GM23338 (cell line): Measurements from ENCODE around the gene PLPPR2. TPM values are rescaled to one million over a fixed set of nuclear protein-coding genes. Genes with fewer than 3 reads are reported as not detected.
A peak's percentile ranks its signal among the peaks of the same experiment; 100 is the strongest.

Source experiments
- ATAC-seq: fragments of 200-7000 bp; cut with Tn5 transposase; 3 replicates; pipeline ENCODE4 v1.9.1; 2020
- DNase-seq: peaks from one replicate; pipeline ENCODE4 v3.0.0-alpha.2; 2015; ENCODE audit warnings: low spot score
- H2AFZ ChIP-seq: fragments of 200-600 bp; sonication (generic); 2 replicates; pipeline ENCODE4 v1.8.0; 2016; ENCODE audit warnings: antibody characterized with exemption, mild to moderate bottlenecking, moderate library complexity
- H3F3A ChIP-seq: fragments of 200-600 bp; sonication (generic); replicated peaks from 2 replicates; pipeline ENCODE4 v1.8.0; 2017; ENCODE audit warnings: antibody characterized with exemption, mixed run types, low read depth
- H3K27ac ChIP-seq: fragments of 200-600 bp; sonication (generic); 2 replicates; pipeline ENCODE4 v1.6.1; 2016; ENCODE audit warnings: low read depth
- H3K27me3 ChIP-seq: fragments of 200-600 bp; sonication (generic); 2 replicates; pipeline ENCODE4 v1.8.0; 2016; ENCODE audit warnings: mild to moderate bottlenecking, mixed run types, moderate library complexity; ENCODE audit not compliant: insufficient read depth
- H3K36me3 ChIP-seq: fragments of 200-600 bp; sonication (generic); 2 replicates; pipeline ENCODE4 v1.8.0; 2016; ENCODE audit warnings: mild to moderate bottlenecking; ENCODE audit not compliant: insufficient read depth
- H3K4me1 ChIP-seq: fragments of 200-600 bp; sonication (generic); 2 replicates; pipeline ENCODE4 v1.8.0; 2016; ENCODE audit warnings: mild to moderate bottlenecking, moderate library complexity; ENCODE audit not compliant: insufficient read depth
- H3K4me2 ChIP-seq: fragments of 200-600 bp; sonication (generic); 2 replicates; pipeline ENCODE4 v1.7.1; 2017; ENCODE audit warnings: mixed run types
- H3K4me3 ChIP-seq: fragments of 200-600 bp; sonication (generic); 2 replicates; pipeline ENCODE4 v1.6.1; 2016; ENCODE audit warnings: mixed run types
- H3K79me2 ChIP-seq: fragments of 200-600 bp; sonication (generic); replicated peaks from 2 replicates; pipeline ENCODE4 v1.8.0; 2017; ENCODE audit warnings: mild to moderate bottlenecking; ENCODE audit not compliant: insufficient read depth
- H3K9me2 ChIP-seq: fragments of 200-600 bp; sonication (generic); 2 replicates; pipeline ENCODE4 v1.8.0; 2017; ENCODE audit not compliant: insufficient read depth
- H4K20me1 ChIP-seq: fragments of 200-600 bp; sonication (generic); replicated peaks from 2 replicates; pipeline ENCODE4 v1.8.0; 2017; ENCODE audit warnings: mild to moderate bottlenecking; ENCODE audit not compliant: insufficient read depth
- H3K27ac Mint-ChIP-seq: 2 replicates; pipeline ENCODE4 v1.8.0; 2020; ENCODE audit warnings: inconsistent platforms, mild to moderate bottlenecking, moderate library complexity, mixed read lengths
- H3K27me3 Mint-ChIP-seq: 3 replicates; pipeline ENCODE4 v1.8.0; 2022; ENCODE audit warnings: low read depth, mild to moderate bottlenecking, moderate library complexity, mixed read lengths, inconsistent platforms; ENCODE audit not compliant: insufficient read depth, poor library complexity
- H3K36me3 Mint-ChIP-seq: 3 replicates; pipeline ENCODE4 v1.8.0; 2021; ENCODE audit warnings: low read depth, mild to moderate bottlenecking, inconsistent platforms, moderate library complexity, mixed read lengths
- H3K4me1 Mint-ChIP-seq: 3 replicates; pipeline ENCODE4 v1.8.0; 2020; ENCODE audit warnings: mild to moderate bottlenecking, inconsistent platforms, mixed read lengths
- H3K4me3 Mint-ChIP-seq: 3 replicates; pipeline ENCODE4 v1.8.0; 2021; ENCODE audit warnings: moderate library complexity, mild to moderate bottlenecking, inconsistent platforms, mixed read lengths
- H3K9me3 Mint-ChIP-seq: 3 replicates; pipeline ENCODE4 v1.8.0; 2020; ENCODE audit warnings: moderate library complexity, mild to moderate bottlenecking, inconsistent platforms, mixed read lengths
- CREB1 ChIP-seq: fragments of 250-450 bp; sonication (Bioruptor Pico); IDR thresholded peaks from 2 replicates; pipeline ENCODE4 v1.5.0; 2020; ENCODE audit warnings: low read depth, mild to moderate bottlenecking, moderate library complexity
- CTCF ChIP-seq, 2 experiments: fragments of 200-600 bp in 1 of 2; sonication (generic) in 1 of 2; conservative IDR thresholded peaks; 2 replicates each; pipeline versions ENCODE4 v1.5.1 to v1.6.1; 2016 to 2017; ENCODE audit warnings: antibody characterized with exemption in 2 of 2, low read depth in 2 of 2, mild to moderate bottlenecking in 2 of 2, moderate library complexity in 1 of 2
- EZH2 ChIP-seq: fragments of 200-600 bp; sonication (generic); IDR thresholded peaks from one replicate; pipeline ENCODE4 v1.8.0; 2017; ENCODE audit warnings: antibody characterized with exemption, mild to moderate bottlenecking, low read depth; ENCODE audit not compliant: unreplicated experiment
- POLR2AphosphoS5 ChIP-seq: IDR thresholded peaks from 2 replicates; pipeline ENCODE4 v1.6.1; 2016; ENCODE audit warnings: antibody characterized with exemption, low read depth
- REST ChIP-seq: IDR thresholded peaks from one replicate; pipeline ENCODE4 v1.6.1; 2018; ENCODE audit warnings: antibody characterized with exemption; ENCODE audit not compliant: unreplicated experiment
- ZNF114 ChIP-seq: fragments of 250-450 bp; sonication (Bioruptor Pico); IDR thresholded peaks from 2 replicates; pipeline ENCODE4 v1.5.0; 2020; ENCODE audit warnings: mild to moderate bottlenecking, moderate library complexity
- polyA plus RNA-seq: library from polyadenylated mRNA; unstranded; fragments of >200 nt; fragmentation: Nextera tagmentation; extraction: Ambion mirVana; gene quantifications from 2 replicates; pipeline ENCODE4 v1.2.1, GENCODE V29; 2016
- total RNA-seq: library from RNA; depleted of rRNA; stranded (reverse); fragments of >200 nt; shearing (Covaris generic); gene quantifications from 2 replicates; pipeline ENCODE4 v1.2.3, GENCODE V29; 2014

The PLPPR2 gene
- total and polyA plus RNA-seq, 2 experiments from 2014 or later = 9.0 to 12.0 TPM

- TF ChIP-seq REST (no peak), ZNF114 (CRISPR knock-in tag) (no peak), CTCF (conservative IDR thresholded peaks at IDR 0.05; ENCODE audit: low read depth in 2 of 2) (no peak), POLR2AphosphoS5 (no peak), CREB1 (CRISPR knock-in tag) (no peak)
These were observed 35.9 kb downstream of the PLPPR2 start (continued) for GRCh38 chr19:11390933-11391680.

- no peak for DNase-seq
- H3K36me3 ChIP-seq = no peaks in the 10 kb centered on the region; the same call in 1 of the 2 replicates
- no peak overlapping the region for H3K4me3 ChIP-seq
- Mint-ChIP-seq H3K4me1 (peaks cover 5% of the 10 kb centered on the region), H3K36me3 (peaks cover 44% of the 10 kb centered on the region), H3K4me3 (no peak overlapping the region), H3K9me3 (0 out of 3 replicates have a peak, but pooled peaks cover 2% of the 10 kb centered on the region), H3K27me3 (peaks cover 11% of the 10 kb centered on the region), H3K27ac (no peak overlapping the region)
- TF ChIP-seq CTCF (conservative IDR thresholded peaks at IDR 0.05; ENCODE audit: low read depth in 2 of 2) = 0 out of 4 replicates have a peak, but pooled peaks of 1 of the 2 experiments have one; percentile 6
- no peak for TF ChIP-seq EZH2
- 0 out of 2 replicates have a peak, but pooled peaks cover 6% of the 10 kb centered on the region for H3K4me1 ChIP-seq
- H3K4me2 ChIP-seq = no peak overlapping the region
- no peaks in the 10 kb centered on the region for H3K9me2 ChIP-seq
- H3F3A ChIP-seq = 0 out of 2 replicates have a peak, but pooled peaks cover 5% of the 10 kb centered on the region
- no peak overlapping the region for H3K27ac ChIP-seq
- no peaks in the 10 kb centered on the region for H3K79me2 ChIP-seq
- ATAC-seq = no peak
- H2AFZ ChIP-seq = no peak overlapping the region
- H3K27me3 ChIP-seq = no peaks in the 10 kb centered on the region
- H4K20me1 ChIP-seq = no peaks in the 10 kb centered on the region
These were observed 41.9 kb downstream of the PLPPR2 start for GRCh38 chr19:11397089-11397610.
